Breast epithelium (tissue), 3 donors: ENCODE data around the gene VPS52.

Experiments
- CTCF ChIP-seq, 3 donors: fragments of 450-650 bp; IDR thresholded peaks; one replicate each; pipeline ENCODE4 v1.5.1; 2016 to 2017; ENCODE audit warnings: antibody characterized with exemption in 3 of 3, mild to moderate bottlenecking in 3 of 3, moderate library complexity in 3 of 3
- POLR2A ChIP-seq: fragments of 450-650 bp; IDR thresholded peaks from one replicate; pipeline ENCODE4 v1.6.1; 2016; ENCODE audit warnings: antibody characterized with exemption, mild to moderate bottlenecking, moderate library complexity

- no peak for TF ChIP-seq CTCF (IDR thresholded peaks at IDR 0.05)
- TF ChIP-seq POLR2A, result no peak
These were observed 41.5 kb upstream of the VPS52 start for GRCh38 chr6:33313105-33313708.
